Measurements from ENCODE around the gene TLR5.

Gene TLR5

DNA sequence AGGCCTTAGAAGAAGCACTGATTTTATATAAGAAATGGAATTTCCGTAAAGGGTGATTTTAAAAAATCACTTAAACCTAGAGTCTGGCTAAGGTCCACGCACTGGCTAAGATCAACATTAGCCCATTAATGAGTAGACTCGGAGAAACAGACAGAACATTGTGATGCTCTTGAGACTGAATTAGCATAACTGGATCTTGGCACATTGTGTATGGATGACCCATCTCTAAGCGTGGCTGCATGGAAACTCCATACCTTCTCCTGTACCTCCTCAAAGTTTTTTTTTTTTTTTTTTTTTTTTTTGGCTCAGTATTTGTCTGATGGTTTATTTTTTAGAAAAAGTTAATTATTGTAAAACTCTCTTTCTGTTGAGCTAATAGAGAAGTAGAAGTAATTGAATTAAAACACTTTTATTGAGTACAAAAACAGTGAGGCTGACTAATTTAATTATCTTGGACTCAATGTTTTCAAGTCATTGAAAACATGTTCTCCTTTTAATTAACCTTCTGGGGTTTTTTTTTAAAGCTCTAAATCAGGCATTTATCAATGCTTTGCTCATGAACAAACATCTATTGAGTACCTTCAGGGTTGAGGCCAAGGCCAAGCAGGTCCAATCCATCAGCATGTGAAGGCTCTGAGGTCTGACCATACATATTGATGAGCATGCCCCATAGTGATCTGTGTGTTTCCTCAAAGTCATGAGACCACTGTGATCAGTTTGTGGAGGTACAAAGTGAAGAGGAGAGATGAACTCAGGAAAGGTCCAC lies 74.0 kb downstream of the TLR5 start:
- FAIRE-seq (no peak), DNase-seq (ENCODE audit: low spot score) (no peak)

DNA sequence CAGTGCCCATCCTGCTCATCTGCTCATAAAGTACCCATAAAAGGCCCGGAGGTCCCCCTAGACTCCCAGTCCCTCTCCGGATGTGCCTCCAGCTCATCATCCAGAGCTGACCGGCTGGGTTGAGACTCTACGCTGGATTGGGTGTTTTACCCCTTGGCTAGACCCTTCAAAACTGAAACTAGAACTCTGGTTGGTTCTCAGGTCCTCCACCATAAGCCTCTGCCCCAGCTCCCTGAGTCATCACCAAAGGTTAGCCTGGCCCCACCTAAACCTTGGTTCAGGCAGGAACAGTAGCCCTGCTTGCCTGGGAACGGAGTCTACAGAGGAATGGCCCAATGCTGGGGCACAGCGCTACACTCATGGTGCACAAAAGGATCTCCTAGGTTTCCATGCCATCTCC lies 75.1 kb downstream of the TLR5 start:
- no peak for DNase-seq (ENCODE audit: low spot score)
- FAIRE-seq, result no peak

DNA sequence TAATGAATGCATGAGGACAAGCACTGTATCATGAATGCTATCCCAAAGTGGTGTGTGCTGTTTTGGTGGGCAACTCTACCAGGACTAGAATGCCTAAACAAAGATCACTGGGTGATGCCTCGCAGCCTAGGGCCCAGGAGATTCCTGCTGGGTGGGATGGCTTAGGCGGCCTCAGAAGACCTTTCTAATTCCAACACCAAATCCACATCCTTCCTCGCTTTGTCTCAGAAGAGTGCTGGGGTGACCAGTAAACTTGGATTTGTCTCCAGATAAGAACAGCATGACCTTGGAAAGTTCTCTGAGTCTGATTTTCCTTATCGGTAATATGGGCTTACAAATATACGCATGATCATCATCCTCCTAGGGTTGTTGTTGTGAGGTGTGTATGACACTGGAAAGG lies 76.6 kb downstream of the TLR5 start:
- no peak for DNase-seq (ENCODE audit: low spot score)

DNA sequence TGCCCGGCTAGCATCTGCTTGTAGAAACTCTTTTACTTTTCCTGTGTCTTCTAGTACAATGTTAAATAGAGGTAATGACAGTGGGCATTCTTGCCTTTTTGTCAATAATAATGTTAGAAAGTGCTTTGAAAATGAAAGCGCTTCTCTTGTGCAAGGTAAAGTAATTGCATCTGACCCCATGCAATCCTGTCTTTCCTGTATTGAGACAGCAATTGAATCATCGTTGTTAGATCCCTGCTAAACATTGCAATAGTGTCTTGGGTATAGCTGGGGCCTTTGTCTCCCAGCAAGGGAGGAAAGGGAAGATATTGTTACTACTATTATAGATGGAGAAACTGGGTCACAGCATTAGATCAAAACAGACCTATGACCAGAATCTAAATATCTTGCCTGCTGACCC lies 80.9 kb downstream of the TLR5 start:
- DNase-seq (ENCODE audit: low spot score) (no peak), FAIRE-seq (no peak)

More for the DNA sequence above, 76.6 kb downstream of the TLR5 start:
- no peak for FAIRE-seq

DNA sequence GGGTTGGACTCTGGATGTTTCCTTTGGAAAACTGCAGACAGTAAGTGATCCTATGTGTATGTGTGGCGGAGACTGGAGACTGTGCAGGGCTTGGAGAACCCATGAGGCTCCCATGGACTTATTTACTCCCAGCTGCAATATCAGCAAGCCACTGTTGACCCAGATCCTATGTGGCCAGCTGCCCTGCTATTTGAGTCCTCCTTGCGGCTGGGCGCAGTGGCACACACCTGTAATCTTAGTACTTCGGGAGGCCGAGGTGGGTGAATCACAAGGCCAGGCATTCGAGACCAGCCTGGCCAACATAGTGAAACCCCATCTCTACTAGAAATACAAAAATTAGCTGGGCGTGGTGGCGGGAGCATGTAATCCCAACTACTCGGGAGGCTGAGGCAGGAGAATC lies 83.5 kb downstream of the TLR5 start:
- no peak for DNase-seq (ENCODE audit: low spot score)
- no peak for FAIRE-seq

Measured in urothelium cell line (cell line).